H1 (cell line): ENCODE data around the gene OR5H15. TPM values are rescaled to one million over a fixed set of nuclear protein-coding genes. Genes with fewer than 3 reads are reported as not detected.

Experiments
- CTCF ChIA-PET: fragments of 300-600 bp; sonication (Branson Sonifier 250); formaldehyde crosslinking; loops from one replicate; lab custom pipeline; 2021; ENCODE audit not compliant: partially characterized antibody; lab: Charles Lee
- POLR2A ChIA-PET: fragments of 300-600 bp; sonication (Branson Sonifier 250); formaldehyde crosslinking; loops from one replicate; lab custom pipeline; 2021; ENCODE audit warnings: inconsistent platforms; ENCODE audit not compliant: partially characterized antibody; lab: Charles Lee
- DNase-seq, 2 experiments: peaks; one replicate each; pipeline versions ENCODE4 v3.0.0 to v3.0.0-alpha.2; 2010 to 2022; ENCODE audit warnings: low spot score in 2 of 2, low read depth in 1 of 2, mixed read lengths in 1 of 2
- FAIRE-seq: peaks from 2 replicates; lab custom pipeline; 2011; peaks lifted over from hg19 to GRCh38; lab: Jason Lieb, UNC
- H2AFZ ChIP-seq: 2 replicates; pipeline ENCODE4 v1.8.1; 2012; ENCODE audit warnings: low read length, inconsistent platforms
- H2AK5ac ChIP-seq: 2 replicates; pipeline ENCODE4 v1.6.1; 2013; ENCODE audit warnings: low read depth, low read length
- H2BK120ac ChIP-seq: replicated peaks from 2 replicates; pipeline ENCODE3; 2013; ENCODE audit warnings: low read depth, low read length, inconsistent platforms
- H2BK12ac ChIP-seq: 2 replicates; pipeline ENCODE4 v1.6.1; 2013; ENCODE audit warnings: low read depth, low read length
- H2BK15ac ChIP-seq: 2 replicates; pipeline ENCODE4 v1.6.1; 2013; ENCODE audit warnings: low read length
- H2BK20ac ChIP-seq: 2 replicates; pipeline ENCODE4 v1.6.1; 2013; ENCODE audit warnings: low read length
- H2BK5ac ChIP-seq: 2 replicates; pipeline ENCODE4 v1.6.1; 2013; ENCODE audit warnings: low read depth, low read length
- H3K14ac ChIP-seq: 2 replicates; pipeline ENCODE4 v1.6.1; 2013; ENCODE audit warnings: inconsistent platforms; ENCODE audit not compliant: insufficient read length
- H3K18ac ChIP-seq: 2 replicates; pipeline ENCODE4 v1.6.1; 2013; ENCODE audit warnings: low read length; ENCODE audit errors: extremely low read depth
- H3K23ac ChIP-seq: 2 replicates; pipeline ENCODE4 v1.6.1; 2013; ENCODE audit warnings: inconsistent platforms; ENCODE audit not compliant: insufficient read length
- H3K23me2 ChIP-seq: 2 replicates; pipeline ENCODE4 v1.6.1; 2013; ENCODE audit warnings: low read depth, low read length
- H3K27ac ChIP-seq: 2 replicates; pipeline ENCODE4 v1.6.1; 2011; ENCODE audit warnings: low read depth, low read length, inconsistent platforms
- H3K27me3 ChIP-seq, 4 experiments: replicated peaks in 1 of 4; 1 replicate in 1 of 4; 2 replicates in 3 of 4; pipeline versions ENCODE4 v1.6.1 to v1.8.1; 2011 to 2013; ENCODE audit warnings: low read length in 3 of 4, mild to moderate bottlenecking in 3 of 4, inconsistent platforms in 2 of 4, mixed read lengths in 2 of 4, moderate library complexity in 1 of 4; ENCODE audit not compliant: control insufficient read depth in 3 of 4, insufficient read depth in 3 of 4; ENCODE audit errors: extremely low read depth in 1 of 4
- H3K36me3 ChIP-seq, 4 experiments: 2 replicates each; pipeline versions ENCODE4 v1.6.1 to v1.8.1; 2011 to 2013; ENCODE audit warnings: mild to moderate bottlenecking in 4 of 4, low read length in 3 of 4, moderate library complexity in 2 of 4, control low read depth in 1 of 4, inconsistent platforms in 1 of 4; ENCODE audit not compliant: insufficient read depth in 4 of 4, control insufficient read depth in 2 of 4
- H3K4ac ChIP-seq: replicated peaks from 2 replicates; pipeline ENCODE3; 2013; ENCODE audit warnings: low read length, low read depth, mixed read lengths, inconsistent platforms; ENCODE audit not compliant: insufficient read length
- H3K4me1 ChIP-seq, 4 experiments: replicated peaks in 1 of 4; 1 replicate in 1 of 4; 2 replicates in 3 of 4; pipeline versions ENCODE4 v1.6.1 to v1.8.1; 2011 to 2013; ENCODE audit warnings: low read length in 3 of 4, inconsistent platforms in 2 of 4, mixed read lengths in 1 of 4; ENCODE audit not compliant: insufficient read depth in 4 of 4, control insufficient read depth in 3 of 4
- H3K4me2 ChIP-seq, 2 experiments: 2 replicates each; pipeline versions ENCODE4 v1.6.1 to v1.8.1; 2011 to 2013; ENCODE audit warnings: low read depth in 2 of 2, low read length in 2 of 2, control low read depth in 1 of 2, inconsistent platforms in 1 of 2, mild to moderate bottlenecking in 1 of 2; ENCODE audit not compliant: insufficient read depth in 1 of 2
- H3K4me3 ChIP-seq, 4 experiments: fragments of 200-600, 300-600 bp in 1 of 4; sonication (generic), shearing (Covaris generic), sonication (Bioruptor Twin) in 1 of 4; 2 replicates each; pipeline versions ENCODE4 v1.5.1 to v1.8.1; 2011 to 2016; ENCODE audit warnings: low read length in 4 of 4, low read depth in 3 of 4, control low read depth in 2 of 4, inconsistent platforms in 2 of 4, mild to moderate bottlenecking in 2 of 4, mixed read lengths in 1 of 4, moderate library complexity in 1 of 4; ENCODE audit not compliant: insufficient read depth in 2 of 4; ENCODE audit errors: extremely low read depth in 1 of 4
- H3K56ac ChIP-seq: replicated peaks from 2 replicates; pipeline ENCODE3; 2013; ENCODE audit warnings: low read depth, mild to moderate bottlenecking, mixed read lengths, low read length, inconsistent platforms; ENCODE audit not compliant: insufficient read length
- H3K79me1 ChIP-seq: 2 replicates; pipeline ENCODE4 v1.6.1; 2013; ENCODE audit warnings: low read depth, low read length, control low read depth
- H3K79me2 ChIP-seq, 2 experiments: 2 replicates each; pipeline versions ENCODE4 v1.6.1 to v1.8.1; 2012 to 2013; ENCODE audit warnings: low read length in 2 of 2, mild to moderate bottlenecking in 2 of 2, inconsistent platforms in 1 of 2; ENCODE audit not compliant: insufficient read depth in 2 of 2, control insufficient read depth in 1 of 2
- H3K9ac ChIP-seq, 4 experiments: replicated peaks in 1 of 4; 1 replicate in 1 of 4; 2 replicates in 3 of 4; pipeline versions ENCODE4 v1.6.1 to v1.8.1; 2011 to 2013; ENCODE audit warnings: low read depth in 3 of 4, low read length in 3 of 4, control low read depth in 2 of 4, mild to moderate bottlenecking in 2 of 4, moderate library complexity in 2 of 4, inconsistent platforms in 1 of 4; ENCODE audit errors: extremely low read depth in 1 of 4
- H3K9me3 ChIP-seq, 2 experiments: 2 replicates each; pipeline versions ENCODE4 v1.6.1 to v1.8.1; 2012 to 2013; ENCODE audit warnings: mild to moderate bottlenecking in 2 of 2, moderate library complexity in 2 of 2, control low read depth in 1 of 2, inconsistent platforms in 1 of 2, low read depth in 1 of 2, low read length in 1 of 2, mixed read lengths in 1 of 2; ENCODE audit not compliant: insufficient read depth in 2 of 2
- H4K20me1 ChIP-seq, 2 experiments: replicated peaks in 1 of 2; 2 replicates each; pipeline versions ENCODE3 to v1.8.1; 2011 to 2013; ENCODE audit warnings: inconsistent platforms in 2 of 2, low read length in 2 of 2, mild to moderate bottlenecking in 1 of 2; ENCODE audit not compliant: insufficient read depth in 2 of 2, control insufficient read depth in 1 of 2
- H4K5ac ChIP-seq: 2 replicates; pipeline ENCODE4 v1.6.1; 2013; ENCODE audit warnings: low read length, low read depth, mixed read lengths, inconsistent platforms; ENCODE audit not compliant: insufficient read length
- H4K8ac ChIP-seq: 2 replicates; pipeline ENCODE4 v1.8.0; 2013; ENCODE audit warnings: mild to moderate bottlenecking, moderate library complexity, low read length, inconsistent platforms; ENCODE audit not compliant: insufficient read depth; ENCODE audit errors: extremely low read depth
- H4K91ac ChIP-seq: replicated peaks from 2 replicates; pipeline ENCODE3; 2013; ENCODE audit warnings: low read length, mixed read lengths, inconsistent platforms; ENCODE audit not compliant: insufficient read length
- RXRA ChIP-seq: IDR thresholded peaks from 2 replicates; pipeline ENCODE4 v1.6.1; 2011; ENCODE audit warnings: low read depth, mild to moderate bottlenecking, low read length, moderate library complexity; ENCODE audit not compliant: insufficient read depth
- WGBS, 2 experiments: shearing (Covaris generic) in 1 of 2; methylation state at CpG; one replicate each; pipeline versions ENCODE4 v1.1.6 to v1.1.7; 2013 to 2015; ENCODE audit warnings: low lambda C conversion rate in 2 of 2, mixed read lengths in 2 of 2, inconsistent platforms in 1 of 2, low coverage in 1 of 2, missing lambda C conversion rate in 1 of 2; ENCODE audit not compliant: insufficient replicate concordance in 2 of 2, insufficient coverage in 1 of 2, insufficient read length in 1 of 2; ENCODE audit errors: extremely low coverage in 1 of 2, missing lambda C conversion rate in 1 of 2; 5-methylcytosine and 5-hydroxymethylcytosine counted together
- polyA plus RNA-seq, 7 experiments: library from polyadenylated mRNA; depleted of rRNA in 3 of 7; stranded (reverse) in 5 of 7; unstranded in 2 of 7; fragments of >200 nt in 5 of 7; fragments of 200-250 nt in 2 of 7; gene quantifications; 1 replicate in 5 of 7; 2 replicates in 1 of 7; 4 replicates in 1 of 7; pipeline versions ENCODE4 v1.2.1 to v1.2.3, GENCODE V29; 2011 to 2013; ENCODE audit warnings: missing spikeins in 2 of 7, mixed read lengths in 2 of 7
- total RNA-seq: library from RNA; stranded (reverse); fragmentation: NEBNext Ultra II Directional; extraction: Animal tissue kit (Norgen Biotek cat#: 25700); gene quantifications from 2 replicates; pipeline ENCODE4 v1.2.1, GENCODE V29; 2021
- TF ChIP-seq, protein P1 (sequence below): IDR thresholded peaks from 2 replicates; pipeline ENCODE4 v1.6.1; 2012; ENCODE audit warnings: inconsistent platforms
- TF ChIP-seq, protein P2 (sequence below), 3 experiments: IDR thresholded peaks; 1 replicate in 2 of 3; 2 replicates in 1 of 3; pipeline versions ENCODE4 v1.5.1 to v1.6.1; 2011; ENCODE audit warnings: low read length in 3 of 3, mild to moderate bottlenecking in 3 of 3, inconsistent platforms in 2 of 3, low read depth in 1 of 3, moderate library complexity in 1 of 3; ENCODE audit not compliant: insufficient read depth in 1 of 3; ENCODE audit errors: control extremely low read depth in 1 of 3
- TF ChIP-seq, protein P3 (sequence below): IDR thresholded peaks from 2 replicates; pipeline ENCODE4 v1.6.1; 2012; ENCODE audit warnings: inconsistent platforms

The OR5H15 gene
- total and polyA plus RNA-seq, 2 of the 8 experiments (the other 6 are each of a cell fraction or from before 2014, with no cell fraction given): not detected

DNA sequence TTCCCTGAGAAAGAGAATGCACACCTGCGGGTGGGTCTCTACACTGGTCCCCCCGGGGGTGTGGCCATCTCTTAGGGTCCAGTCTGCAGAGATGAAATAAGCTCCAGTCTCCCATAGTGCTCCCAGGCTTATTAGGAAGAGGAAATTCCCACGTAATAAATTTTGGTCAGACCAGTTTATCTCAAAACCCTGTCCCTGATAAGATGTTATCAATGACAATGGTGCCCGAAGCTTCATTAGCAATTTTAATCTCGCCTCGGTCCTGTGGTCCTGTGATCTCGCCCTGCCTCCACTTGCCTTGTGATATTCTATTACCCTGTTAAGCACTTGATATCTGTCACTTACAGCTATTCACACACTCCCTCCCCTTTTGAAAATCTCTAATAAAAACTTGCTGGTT lies 46.8 kb downstream of the OR5H15 start:
- H3K4me2 ChIP-seq: peak overlapping the region; percentile 43 to 60; a peak in 3 of 4 replicates
- no peak overlapping the region for H3K4ac ChIP-seq
- ChIA-PET CTCF (interaction anchor here (0.8 to 1.6 kb wide), 2 partner anchors 11 to 146 kb away, joined by 3 to 5 read pairs; no protein-coding TSS in a partner anchor), POLR2A (interaction anchor here (1.1 kb wide), 1 partner anchor 112 kb away, joined by 3 read pairs; no protein-coding TSS in a partner anchor)
- no peaks in the 10 kb centered on the region for H3K36me3 ChIP-seq
- H3K23ac ChIP-seq: no peak overlapping the region
- no peak overlapping the region for H3K14ac ChIP-seq
- H3K18ac ChIP-seq: no peak overlapping the region
- DNase-seq (no peak), FAIRE-seq (no peak)
- H4K20me1 ChIP-seq: no peaks in the 10 kb centered on the region
- no peak overlapping the region for H4K91ac ChIP-seq
- H3K9ac ChIP-seq: no peak overlapping the region
- no peak overlapping the region for H2AK5ac ChIP-seq
- H2BK120ac ChIP-seq: no peak overlapping the region
- WGBS, 2 experiments: 7% methylated on average over 7 of the region's 7 CpGs; no CpG with 5 or more reads in 1 of the 2 experiments
- H2BK15ac ChIP-seq: no peak overlapping the region
- no peak overlapping the region for H3K27ac ChIP-seq
- H4K8ac ChIP-seq: no peak overlapping the region
- no peaks in the 10 kb centered on the region for H3K79me2 ChIP-seq
- no peak overlapping the region for H2BK12ac ChIP-seq
- no peak overlapping the region for H2BK20ac ChIP-seq
- no peak overlapping the region for H2BK5ac ChIP-seq
- H3K9me3 ChIP-seq: no peaks in the 10 kb centered on the region
- H2AFZ ChIP-seq: 0 out of 2 replicates have a peak overlapping the region, but pooled peaks have one; percentile 13
- H4K5ac ChIP-seq: no peak overlapping the region
- H3K4me3 ChIP-seq: peak overlapping the region in 1 of 4 experiments; percentile 48; a peak in 2 of 8 replicates
- H3K4me1 ChIP-seq: 0 out of 7 replicates have a peak, but pooled peaks cover 0 to 5% (median 0%) of the 10 kb centered on the region in 4 experiments
- H3K56ac ChIP-seq: no peak overlapping the region
- H3K27me3 ChIP-seq: no peaks in the 10 kb centered on the region
- H3K23me2 ChIP-seq: no peaks in the 10 kb centered on the region
- no peaks in the 10 kb centered on the region for H3K79me1 ChIP-seq
- TF ChIP-seq, protein P1, sequence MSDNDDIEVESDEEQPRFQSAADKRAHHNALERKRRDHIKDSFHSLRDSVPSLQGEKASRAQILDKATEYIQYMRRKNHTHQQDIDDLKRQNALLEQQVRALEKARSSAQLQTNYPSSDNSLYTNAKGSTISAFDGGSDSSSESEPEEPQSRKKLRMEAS: no peak
- no peak for TF ChIP-seq RXRA
- TF ChIP-seq, protein P2, sequence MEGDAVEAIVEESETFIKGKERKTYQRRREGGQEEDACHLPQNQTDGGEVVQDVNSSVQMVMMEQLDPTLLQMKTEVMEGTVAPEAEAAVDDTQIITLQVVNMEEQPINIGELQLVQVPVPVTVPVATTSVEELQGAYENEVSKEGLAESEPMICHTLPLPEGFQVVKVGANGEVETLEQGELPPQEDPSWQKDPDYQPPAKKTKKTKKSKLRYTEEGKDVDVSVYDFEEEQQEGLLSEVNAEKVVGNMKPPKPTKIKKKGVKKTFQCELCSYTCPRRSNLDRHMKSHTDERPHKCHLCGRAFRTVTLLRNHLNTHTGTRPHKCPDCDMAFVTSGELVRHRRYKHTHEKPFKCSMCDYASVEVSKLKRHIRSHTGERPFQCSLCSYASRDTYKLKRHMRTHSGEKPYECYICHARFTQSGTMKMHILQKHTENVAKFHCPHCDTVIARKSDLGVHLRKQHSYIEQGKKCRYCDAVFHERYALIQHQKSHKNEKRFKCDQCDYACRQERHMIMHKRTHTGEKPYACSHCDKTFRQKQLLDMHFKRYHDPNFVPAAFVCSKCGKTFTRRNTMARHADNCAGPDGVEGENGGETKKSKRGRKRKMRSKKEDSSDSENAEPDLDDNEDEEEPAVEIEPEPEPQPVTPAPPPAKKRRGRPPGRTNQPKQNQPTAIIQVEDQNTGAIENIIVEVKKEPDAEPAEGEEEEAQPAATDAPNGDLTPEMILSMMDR (IDR thresholded peaks at IDR 0.05; ENCODE audit: control extremely low read depth in 1 of 3, insufficient read depth in 1 of 3, low read depth in 1 of 3, low read length in 3 of 3): no peak
- TF ChIP-seq, protein P3, sequence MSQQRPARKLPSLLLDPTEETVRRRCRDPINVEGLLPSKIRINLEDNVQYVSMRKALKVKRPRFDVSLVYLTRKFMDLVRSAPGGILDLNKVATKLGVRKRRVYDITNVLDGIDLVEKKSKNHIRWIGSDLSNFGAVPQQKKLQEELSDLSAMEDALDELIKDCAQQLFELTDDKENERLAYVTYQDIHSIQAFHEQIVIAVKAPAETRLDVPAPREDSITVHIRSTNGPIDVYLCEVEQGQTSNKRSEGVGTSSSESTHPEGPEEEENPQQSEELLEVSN: no peak
